GM23338 (cell line): ENCODE data around the gene ERN2. TPM values are rescaled to one million over a fixed set of nuclear protein-coding genes. Genes with fewer than 3 reads are reported as not detected.

Source experiments
- ATAC-seq: fragments of 200-7000 bp; cut with Tn5 transposase; 3 replicates; pipeline ENCODE4 v1.9.1; 2020
- DNase-seq: peaks from one replicate; pipeline ENCODE4 v3.0.0-alpha.2; 2015; ENCODE audit warnings: low spot score
- H2AFZ ChIP-seq: fragments of 200-600 bp; sonication (generic); 2 replicates; pipeline ENCODE4 v1.8.0; 2016; ENCODE audit warnings: antibody characterized with exemption, mild to moderate bottlenecking, moderate library complexity
- H3F3A ChIP-seq: fragments of 200-600 bp; sonication (generic); replicated peaks from 2 replicates; pipeline ENCODE4 v1.8.0; 2017; ENCODE audit warnings: antibody characterized with exemption, mixed run types, low read depth
- H3K27ac ChIP-seq: fragments of 200-600 bp; sonication (generic); 2 replicates; pipeline ENCODE4 v1.6.1; 2016; ENCODE audit warnings: low read depth
- H3K27me3 ChIP-seq: fragments of 200-600 bp; sonication (generic); 2 replicates; pipeline ENCODE4 v1.8.0; 2016; ENCODE audit warnings: mild to moderate bottlenecking, mixed run types, moderate library complexity; ENCODE audit not compliant: insufficient read depth
- H3K36me3 ChIP-seq: fragments of 200-600 bp; sonication (generic); 2 replicates; pipeline ENCODE4 v1.8.0; 2016; ENCODE audit warnings: mild to moderate bottlenecking; ENCODE audit not compliant: insufficient read depth
- H3K4me1 ChIP-seq: fragments of 200-600 bp; sonication (generic); 2 replicates; pipeline ENCODE4 v1.8.0; 2016; ENCODE audit warnings: mild to moderate bottlenecking, moderate library complexity; ENCODE audit not compliant: insufficient read depth
- H3K4me2 ChIP-seq: fragments of 200-600 bp; sonication (generic); 2 replicates; pipeline ENCODE4 v1.7.1; 2017; ENCODE audit warnings: mixed run types
- H3K4me3 ChIP-seq: fragments of 200-600 bp; sonication (generic); 2 replicates; pipeline ENCODE4 v1.6.1; 2016; ENCODE audit warnings: mixed run types
- H3K79me2 ChIP-seq: fragments of 200-600 bp; sonication (generic); replicated peaks from 2 replicates; pipeline ENCODE4 v1.8.0; 2017; ENCODE audit warnings: mild to moderate bottlenecking; ENCODE audit not compliant: insufficient read depth
- H3K9me2 ChIP-seq: fragments of 200-600 bp; sonication (generic); 2 replicates; pipeline ENCODE4 v1.8.0; 2017; ENCODE audit not compliant: insufficient read depth
- H4K20me1 ChIP-seq: fragments of 200-600 bp; sonication (generic); replicated peaks from 2 replicates; pipeline ENCODE4 v1.8.0; 2017; ENCODE audit warnings: mild to moderate bottlenecking; ENCODE audit not compliant: insufficient read depth
- H3K27ac Mint-ChIP-seq: 2 replicates; pipeline ENCODE4 v1.8.0; 2020; ENCODE audit warnings: inconsistent platforms, mild to moderate bottlenecking, moderate library complexity, mixed read lengths
- H3K27me3 Mint-ChIP-seq: 3 replicates; pipeline ENCODE4 v1.8.0; 2022; ENCODE audit warnings: low read depth, mild to moderate bottlenecking, moderate library complexity, mixed read lengths, inconsistent platforms; ENCODE audit not compliant: insufficient read depth, poor library complexity
- H3K36me3 Mint-ChIP-seq: 3 replicates; pipeline ENCODE4 v1.8.0; 2021; ENCODE audit warnings: low read depth, mild to moderate bottlenecking, inconsistent platforms, moderate library complexity, mixed read lengths
- H3K4me1 Mint-ChIP-seq: 3 replicates; pipeline ENCODE4 v1.8.0; 2020; ENCODE audit warnings: mild to moderate bottlenecking, inconsistent platforms, mixed read lengths
- H3K4me3 Mint-ChIP-seq: 3 replicates; pipeline ENCODE4 v1.8.0; 2021; ENCODE audit warnings: moderate library complexity, mild to moderate bottlenecking, inconsistent platforms, mixed read lengths
- H3K9me3 Mint-ChIP-seq: 3 replicates; pipeline ENCODE4 v1.8.0; 2020; ENCODE audit warnings: moderate library complexity, mild to moderate bottlenecking, inconsistent platforms, mixed read lengths
- CREB1 ChIP-seq: fragments of 250-450 bp; sonication (Bioruptor Pico); IDR thresholded peaks from 2 replicates; pipeline ENCODE4 v1.5.0; 2020; ENCODE audit warnings: low read depth, mild to moderate bottlenecking, moderate library complexity
- CTCF ChIP-seq, 2 experiments: fragments of 200-600 bp in 1 of 2; sonication (generic) in 1 of 2; conservative IDR thresholded peaks; 2 replicates each; pipeline versions ENCODE4 v1.5.1 to v1.6.1; 2016 to 2017; ENCODE audit warnings: antibody characterized with exemption in 2 of 2, low read depth in 2 of 2, mild to moderate bottlenecking in 2 of 2, moderate library complexity in 1 of 2
- ETS1 ChIP-seq: IDR thresholded peaks from 2 replicates; pipeline ENCODE4 v1.6.1; 2016; ENCODE audit warnings: antibody characterized with exemption
- EZH2 ChIP-seq: fragments of 200-600 bp; sonication (generic); IDR thresholded peaks from one replicate; pipeline ENCODE4 v1.8.0; 2017; ENCODE audit warnings: antibody characterized with exemption, mild to moderate bottlenecking, low read depth; ENCODE audit not compliant: unreplicated experiment
- EZH2phosphoT487 ChIP-seq: fragments of 200-600 bp; sonication (generic); IDR thresholded peaks from one replicate; pipeline ENCODE4 v1.8.1; 2018; ENCODE audit warnings: antibody characterized with exemption; ENCODE audit not compliant: unreplicated experiment
- JUNB ChIP-seq: IDR thresholded peaks from one replicate; pipeline ENCODE4 v1.6.1; 2016; ENCODE audit warnings: antibody characterized with exemption; ENCODE audit not compliant: unreplicated experiment
- ZNF114 ChIP-seq: fragments of 250-450 bp; sonication (Bioruptor Pico); IDR thresholded peaks from 2 replicates; pipeline ENCODE4 v1.5.0; 2020; ENCODE audit warnings: mild to moderate bottlenecking, moderate library complexity
- ZNF462 ChIP-seq: fragments of 250-450 bp; sonication (Bioruptor Pico); IDR thresholded peaks from 2 replicates; pipeline ENCODE4 v1.5.0; 2020; ENCODE audit warnings: mild to moderate bottlenecking, moderate library complexity
- polyA plus RNA-seq: library from polyadenylated mRNA; unstranded; fragments of >200 nt; fragmentation: Nextera tagmentation; extraction: Ambion mirVana; gene quantifications from 2 replicates; pipeline ENCODE4 v1.2.1, GENCODE V29; 2016
- total RNA-seq: library from RNA; depleted of rRNA; stranded (reverse); fragments of >200 nt; shearing (Covaris generic); gene quantifications from 2 replicates; pipeline ENCODE4 v1.2.3, GENCODE V29; 2014

The ERN2 gene
- total and polyA plus RNA-seq, 2 experiments from 2014 or later = 0.97 to 1.1 TPM

GRCh38 chr16:23705517-23705902 lies 7.5 kb downstream of the ERN2 start (continued):
- TF ChIP-seq ZNF462 (CRISPR knock-in tag) (no peak), CTCF (conservative IDR thresholded peaks at IDR 0.05; ENCODE audit: low read depth in 2 of 2) (no peak), CREB1 (no peak), ZNF114 (CRISPR knock-in tag) (no peak), EZH2phosphoT487 (no peak), EZH2 (no peak)

- Histone ChIP-seq H3F3A (0 out of 2 replicates have a peak, but pooled peaks cover 4% of the 10 kb centered on the region), H3K27me3 (no peaks in the 10 kb centered on the region), H3K27ac (no peak overlapping the region), H3K36me3 (no peaks in the 10 kb centered on the region), H3K4me3 (no peak overlapping the region), H3K79me2 (no peaks in the 10 kb centered on the region), H2AFZ (no peak overlapping the region), H3K4me2 (no peak overlapping the region), H3K9me2 (no peaks in the 10 kb centered on the region; the same call in 1 of the 2 replicates), H3K4me1 (peaks cover 11% of the 10 kb centered on the region; the same call in 1 of the 2 replicates), H4K20me1 (no peaks in the 10 kb centered on the region)
- Mint-ChIP-seq H3K4me3 (no peak overlapping the region), H3K4me1 (peaks cover 9% of the 10 kb centered on the region), H3K36me3 (peaks cover 14% of the 10 kb centered on the region), H3K27ac (no peak overlapping the region), H3K27me3 (peaks cover 3% of the 10 kb centered on the region), H3K9me3 (peaks cover 20% of the 10 kb centered on the region)
- no peak for DNase-seq
- ATAC-seq = no peak
- TF ChIP-seq EZH2 (no peak), ETS1 (no peak), JUNB (no peak), CREB1 (no peak)
Measured at GRCh38 chr16:23704772-23705516, 8.1 kb downstream of the ERN2 start.
